Measurements from ENCODE around the gene CFAP47.

The CFAP47 gene

DNA sequence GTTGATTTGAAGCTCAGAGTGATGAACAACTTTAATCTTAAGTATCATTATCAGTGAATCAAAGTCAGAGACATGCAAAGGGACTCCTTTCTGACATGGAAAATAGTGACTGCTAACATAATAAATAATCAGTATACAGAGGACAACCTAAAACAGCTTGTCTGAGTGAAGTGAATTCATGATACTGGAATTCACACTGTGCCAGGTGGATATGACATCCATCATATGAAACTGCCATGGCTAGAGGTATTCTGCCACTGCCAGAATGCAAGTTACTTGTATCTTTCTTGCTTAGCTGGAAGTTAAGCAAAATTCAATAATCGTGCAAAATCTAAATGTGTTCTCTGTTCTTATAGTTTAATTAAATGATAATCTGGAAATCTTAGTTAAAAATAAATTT, 429.0 kb downstream of the CFAP47 start:
- TF ChIP-seq, protein P1, sequence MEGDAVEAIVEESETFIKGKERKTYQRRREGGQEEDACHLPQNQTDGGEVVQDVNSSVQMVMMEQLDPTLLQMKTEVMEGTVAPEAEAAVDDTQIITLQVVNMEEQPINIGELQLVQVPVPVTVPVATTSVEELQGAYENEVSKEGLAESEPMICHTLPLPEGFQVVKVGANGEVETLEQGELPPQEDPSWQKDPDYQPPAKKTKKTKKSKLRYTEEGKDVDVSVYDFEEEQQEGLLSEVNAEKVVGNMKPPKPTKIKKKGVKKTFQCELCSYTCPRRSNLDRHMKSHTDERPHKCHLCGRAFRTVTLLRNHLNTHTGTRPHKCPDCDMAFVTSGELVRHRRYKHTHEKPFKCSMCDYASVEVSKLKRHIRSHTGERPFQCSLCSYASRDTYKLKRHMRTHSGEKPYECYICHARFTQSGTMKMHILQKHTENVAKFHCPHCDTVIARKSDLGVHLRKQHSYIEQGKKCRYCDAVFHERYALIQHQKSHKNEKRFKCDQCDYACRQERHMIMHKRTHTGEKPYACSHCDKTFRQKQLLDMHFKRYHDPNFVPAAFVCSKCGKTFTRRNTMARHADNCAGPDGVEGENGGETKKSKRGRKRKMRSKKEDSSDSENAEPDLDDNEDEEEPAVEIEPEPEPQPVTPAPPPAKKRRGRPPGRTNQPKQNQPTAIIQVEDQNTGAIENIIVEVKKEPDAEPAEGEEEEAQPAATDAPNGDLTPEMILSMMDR (IDR thresholded peaks at IDR 0.05; ENCODE audit: low read depth, low read length, missing control alignments): no peak
- no peak overlapping the region for H3K4me3 ChIP-seq (ENCODE audit: low read depth, low read length)
- DNase-seq (ENCODE audit: low read depth): no peak

DNA sequence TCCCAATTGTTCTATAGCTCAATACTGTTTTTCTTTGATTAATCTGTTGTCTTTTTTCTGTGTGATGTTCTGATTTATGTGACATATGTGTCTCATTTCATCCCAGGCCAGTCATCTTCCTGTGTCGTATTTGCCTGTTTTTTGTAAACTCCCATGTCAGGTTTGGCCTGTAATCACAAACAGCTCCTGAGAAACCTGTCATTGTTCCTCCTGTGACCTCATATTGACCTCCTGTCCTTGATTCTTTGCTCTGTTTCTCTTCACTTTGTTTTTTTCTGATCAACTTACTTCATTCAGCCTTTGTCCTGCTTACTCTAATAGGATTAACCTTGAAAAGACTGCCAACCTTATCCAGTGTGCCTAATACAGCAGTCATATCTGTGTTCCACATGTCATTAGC, 438.3 kb downstream of the CFAP47 start:
- DNase-seq (ENCODE audit: low read depth): no peak
- TF ChIP-seq, protein P1 (IDR thresholded peaks at IDR 0.05; ENCODE audit: low read depth, low read length, missing control alignments): no peak

DNA sequence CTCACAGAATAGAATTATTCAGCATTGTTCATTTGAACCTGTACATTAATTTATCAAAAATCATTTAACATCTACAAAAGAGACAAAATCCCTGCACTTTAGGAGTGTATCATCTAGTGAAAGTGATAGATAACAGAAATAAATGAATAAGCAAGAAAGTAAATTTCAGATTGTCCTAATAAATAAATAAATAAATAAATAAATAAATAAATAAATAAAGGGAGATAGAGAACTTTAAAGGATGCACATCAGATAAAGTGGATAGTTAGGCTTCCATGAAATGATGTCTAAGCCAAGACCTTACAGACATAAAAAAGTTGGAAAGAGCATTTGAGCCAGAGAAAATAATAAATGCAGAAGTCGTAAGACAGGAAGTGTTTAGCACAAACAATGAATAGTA, 444.7 kb downstream of the CFAP47 start:
- DNase-seq (ENCODE audit: low read depth): no peak
- H3K4me3 ChIP-seq (ENCODE audit: low read depth, low read length): no peak overlapping the region
- TF ChIP-seq, protein P1 (IDR thresholded peaks at IDR 0.05; ENCODE audit: low read depth, low read length, missing control alignments): no peak

More for the DNA sequence above, 438.3 kb downstream of the CFAP47 start:
- no peak overlapping the region for H3K4me3 ChIP-seq (ENCODE audit: low read depth, low read length)

DNA sequence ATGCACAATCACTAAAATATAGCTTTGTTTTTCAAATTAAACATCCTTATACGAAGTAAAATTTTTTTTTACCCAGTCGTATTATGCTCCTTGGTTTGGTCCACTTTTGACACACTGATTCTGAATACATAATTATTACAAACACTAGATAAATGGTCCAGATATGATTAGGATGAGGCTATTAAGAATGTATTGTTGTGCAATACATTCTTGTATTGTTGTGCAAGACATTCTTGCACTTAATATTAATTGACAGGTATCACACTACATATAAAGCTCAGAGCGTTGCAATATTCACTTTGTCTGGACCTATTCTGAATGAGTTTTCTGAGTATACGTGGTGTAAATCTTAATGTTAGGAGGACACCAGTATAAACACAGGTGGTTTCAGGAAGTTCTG, 464.0 kb downstream of the CFAP47 start:
- TF ChIP-seq, protein P1 (IDR thresholded peaks at IDR 0.05; ENCODE audit: low read depth, low read length, missing control alignments): no peak
- no peak overlapping the region for H3K4me3 ChIP-seq (ENCODE audit: low read depth, low read length)
- no peak for DNase-seq (ENCODE audit: low read depth)

DNA sequence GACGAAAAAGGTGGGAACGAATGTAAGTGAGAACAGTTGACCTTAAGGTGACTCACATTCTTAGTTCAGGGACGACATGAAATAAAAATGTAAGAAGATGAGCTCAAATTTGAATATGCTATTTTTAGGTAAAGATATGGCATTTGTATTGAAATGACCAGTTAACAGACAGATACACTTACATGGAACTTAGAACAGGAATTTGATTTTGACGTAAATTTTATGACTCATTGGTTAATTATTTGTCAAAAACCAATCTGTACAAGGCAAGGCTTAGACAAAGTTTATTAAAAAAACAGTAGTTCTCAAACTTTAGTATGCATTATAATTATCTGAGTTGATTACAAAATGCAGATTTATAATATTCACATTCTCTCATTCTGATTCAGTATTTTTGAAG, 469.4 kb downstream of the CFAP47 start:
- H3K4me3 ChIP-seq (ENCODE audit: low read depth, low read length): no peak overlapping the region
- no peak for DNase-seq (ENCODE audit: low read depth)

DNA sequence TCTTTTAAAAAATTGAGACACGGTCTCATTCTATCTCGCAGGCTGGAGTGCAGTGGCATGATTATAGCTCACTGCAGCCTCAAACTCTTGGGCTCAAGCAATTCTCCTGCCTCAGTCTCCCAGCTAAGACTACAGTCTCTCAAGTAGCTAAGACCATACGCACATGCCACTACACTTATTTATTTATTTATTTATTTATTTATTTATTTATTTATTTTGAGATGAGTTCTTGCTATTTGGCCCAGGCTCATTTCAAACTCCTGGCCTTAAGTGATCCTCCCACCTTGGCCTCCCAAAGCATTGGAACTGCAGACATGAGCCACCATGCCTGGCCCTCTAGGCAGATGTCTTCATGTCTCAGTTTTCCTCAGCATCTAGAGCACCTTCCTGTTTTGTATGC, 482.2 kb downstream of the CFAP47 start:
- TF ChIP-seq, protein P1 (IDR thresholded peaks at IDR 0.05; ENCODE audit: low read depth, low read length, missing control alignments): no peak
- no peak overlapping the region for H3K4me3 ChIP-seq (ENCODE audit: low read depth, low read length)
- no peak for DNase-seq (ENCODE audit: low read depth)

More for the DNA sequence above, 469.4 kb downstream of the CFAP47 start:
- TF ChIP-seq, protein P1 (IDR thresholded peaks at IDR 0.05; ENCODE audit: low read depth, low read length, missing control alignments): no peak

DNA sequence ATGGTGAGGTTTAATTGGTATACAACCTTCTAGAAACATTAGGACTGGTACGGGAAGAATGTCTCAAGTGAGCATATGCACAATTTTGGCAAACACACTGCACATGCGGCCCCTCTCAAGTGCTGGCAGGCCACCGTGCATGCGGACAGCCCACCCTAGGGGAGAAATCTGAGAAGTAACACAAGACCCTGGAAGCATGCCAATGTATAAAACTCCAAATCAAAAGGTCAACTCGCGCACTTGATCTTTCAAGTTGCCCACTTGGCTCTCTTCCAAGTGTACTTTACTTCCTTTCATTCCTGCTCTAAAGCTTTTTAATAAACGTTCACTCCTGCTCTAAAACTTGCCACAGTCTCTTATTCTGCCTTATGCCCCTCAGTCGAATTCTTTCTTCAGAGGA, 488.3 kb downstream of the CFAP47 start:
- no peak for DNase-seq (ENCODE audit: low read depth)
- TF ChIP-seq, protein P1 (IDR thresholded peaks at IDR 0.05; ENCODE audit: low read depth, low read length, missing control alignments): no peak
- no peak overlapping the region for H3K4me3 ChIP-seq (ENCODE audit: low read depth, low read length)
